ENCODE results near the gene ZNF576. TPM values are rescaled to one million over a fixed set of nuclear protein-coding genes. Genes with fewer than 3 reads are reported as not detected.

The ZNF576 gene
- total RNA-seq, 1 donor from 2014 or later, result 17.3 TPM

GRCh38 chr19:43626838-43627237 lies 30.4 kb downstream of the ZNF576 start:
- Mint-ChIP-seq H3K4me1 (ENCODE audit: unreplicated experiment) (no peaks in the 10 kb centered on the region), H3K36me3 (peaks cover 15% of the 10 kb centered on the region), H3K4me3 (no peak overlapping the region), H3K9me3 (no peaks in the 10 kb centered on the region), H3K27me3 (no peaks in the 10 kb centered on the region), H3K27ac (no peak overlapping the region)
- TF ChIP-seq CTCF (conservative IDR thresholded peaks at IDR 0.05), result no peak
- no peak for DNase-seq (ENCODE audit: extremely low spot score, unreplicated experiment)

DNA sequence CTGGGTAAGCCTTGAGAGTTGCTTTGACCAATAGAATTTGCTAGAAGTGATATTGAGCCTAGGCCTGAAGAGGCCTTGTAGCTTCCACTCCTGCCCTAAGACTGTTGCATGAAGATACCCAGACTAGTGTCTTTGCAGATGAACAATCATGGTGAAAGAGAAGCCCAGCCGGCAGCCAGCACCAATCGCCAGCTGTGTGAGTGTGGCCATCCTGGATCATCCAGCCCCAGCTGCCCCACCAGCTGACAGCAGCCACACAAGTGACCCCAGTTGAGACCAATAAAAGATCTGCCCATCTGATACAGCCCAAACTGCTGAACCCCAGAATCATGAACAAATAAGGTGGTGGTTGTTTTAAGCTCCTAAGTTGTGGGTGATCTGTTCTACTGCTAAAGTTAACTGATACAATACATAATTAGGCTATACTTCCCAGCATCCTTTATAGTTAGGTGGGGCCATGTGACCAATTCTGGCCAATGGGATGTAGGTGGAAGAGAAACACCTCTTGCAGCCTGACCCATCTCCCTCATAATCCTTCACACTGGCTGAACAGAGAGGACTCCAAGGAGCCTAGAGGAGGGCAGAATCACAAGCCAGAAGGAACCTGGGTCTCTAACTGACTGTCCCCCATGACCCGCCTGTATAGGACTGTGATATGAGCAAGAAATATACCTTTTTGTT lies 32.4 kb downstream of the ZNF576 start:
- Mint-ChIP-seq H3K4me1 (ENCODE audit: unreplicated experiment) (no peaks in the 10 kb centered on the region), H3K27me3 (no peaks in the 10 kb centered on the region)

DNA sequence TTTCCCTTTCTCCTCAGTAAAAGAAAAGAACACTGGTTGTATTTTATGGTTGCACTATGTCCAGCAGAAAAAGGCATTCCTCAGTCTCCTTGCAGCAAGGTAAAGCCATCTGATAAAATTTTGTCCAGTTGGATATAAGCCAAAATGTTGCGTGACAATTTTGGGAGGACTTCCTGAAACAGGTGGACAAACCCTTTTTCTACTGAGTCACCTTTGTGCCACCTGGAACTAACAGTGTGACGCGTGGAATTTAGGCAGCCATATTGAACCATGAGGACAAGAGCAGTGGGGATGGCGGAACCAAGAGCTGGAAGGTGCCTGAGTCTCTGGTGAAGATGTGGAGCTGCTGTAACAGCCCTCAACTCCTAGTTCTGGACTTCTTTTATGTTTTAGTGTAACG lies 35.1 kb downstream of the ZNF576 start:
- H3K4me1 Mint-ChIP-seq (ENCODE audit: unreplicated experiment), result peaks cover 4% of the 10 kb centered on the region
- no peak for DNase-seq (ENCODE audit: extremely low spot score, unreplicated experiment)
- no peak overlapping the region for H3K4me3 Mint-ChIP-seq
- H3K9me3 Mint-ChIP-seq, result no peaks in the 10 kb centered on the region
- peaks cover 3% of the 10 kb centered on the region for H3K36me3 Mint-ChIP-seq
- H3K27ac Mint-ChIP-seq, result no peak overlapping the region
- no peaks in the 10 kb centered on the region for H3K27me3 Mint-ChIP-seq
- no peak for TF ChIP-seq CTCF (conservative IDR thresholded peaks at IDR 0.05)

More for the DNA sequence above, 32.4 kb downstream of the ZNF576 start:
- peaks cover 12% of the 10 kb centered on the region for H3K36me3 Mint-ChIP-seq
- H3K9me3 Mint-ChIP-seq, result no peaks in the 10 kb centered on the region
- DNase-seq (ENCODE audit: extremely low spot score, unreplicated experiment), result no peak
- TF ChIP-seq CTCF (conservative IDR thresholded peaks at IDR 0.05), result no peak
- H3K4me3 Mint-ChIP-seq, result no peak overlapping the region
- no peak overlapping the region for H3K27ac Mint-ChIP-seq

DNA sequence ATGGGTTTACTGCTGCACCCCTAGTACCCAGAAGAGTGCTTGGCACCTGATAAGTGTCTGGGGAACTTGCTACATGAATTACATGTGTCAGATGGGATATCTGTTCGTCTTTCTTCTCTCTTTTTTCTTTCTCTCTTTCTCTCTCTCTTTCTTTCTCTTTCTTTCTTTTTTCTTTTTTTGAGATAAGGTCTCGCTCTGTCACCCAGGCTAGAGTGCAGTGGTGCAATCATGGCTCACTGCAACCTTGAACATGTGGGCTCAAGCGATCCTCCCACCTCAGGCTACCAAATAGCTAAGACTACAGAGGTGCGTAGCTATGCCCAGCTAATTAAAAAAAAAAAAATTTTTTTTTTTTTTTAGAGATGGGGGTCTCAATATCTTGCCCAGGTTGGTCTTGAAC lies 37.1 kb downstream of the ZNF576 start:
- no peaks in the 10 kb centered on the region for H3K9me3 Mint-ChIP-seq
- H3K27ac Mint-ChIP-seq, result no peak overlapping the region
- H3K4me1 Mint-ChIP-seq (ENCODE audit: unreplicated experiment), result peaks cover 10% of the 10 kb centered on the region
- TF ChIP-seq CTCF (conservative IDR thresholded peaks at IDR 0.05), result no peak
- no peaks in the 10 kb centered on the region for H3K36me3 Mint-ChIP-seq
- no peaks in the 10 kb centered on the region for H3K27me3 Mint-ChIP-seq
- no peak overlapping the region for H3K4me3 Mint-ChIP-seq
- DNase-seq (ENCODE audit: extremely low spot score, unreplicated experiment), result no peak

GRCh38 chr19:43634068-43634467 lies 37.7 kb downstream of the ZNF576 start:
- no peak for TF ChIP-seq CTCF (conservative IDR thresholded peaks at IDR 0.05)
- Mint-ChIP-seq H3K4me3 (no peak overlapping the region), H3K36me3 (no peaks in the 10 kb centered on the region), H3K9me3 (no peaks in the 10 kb centered on the region), H3K27ac (no peak overlapping the region), H3K27me3 (peaks cover 5% of the 10 kb centered on the region), H3K4me1 (ENCODE audit: unreplicated experiment) (peaks cover 15% of the 10 kb centered on the region)
- DNase-seq (ENCODE audit: extremely low spot score, unreplicated experiment), result no peak
